ENCODE results near the gene COPS8.

DNA sequence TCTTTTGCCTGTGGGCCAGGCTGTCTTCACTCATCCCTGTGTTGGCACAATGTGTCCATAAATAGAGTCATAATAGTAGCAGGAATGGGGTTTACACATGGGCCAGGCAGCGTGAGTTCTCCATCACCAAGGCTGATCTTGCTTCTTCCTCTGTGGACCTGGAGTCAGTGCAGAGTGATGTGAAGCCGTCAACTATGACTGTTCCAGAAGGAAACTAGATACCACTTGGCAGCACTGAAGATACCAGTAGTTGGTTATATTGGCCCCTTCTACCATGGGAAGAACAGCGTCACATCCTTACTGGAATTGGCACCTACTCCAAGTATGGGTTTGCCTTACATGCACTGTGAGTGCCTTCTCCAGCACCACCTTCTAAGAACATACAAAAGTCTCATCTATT, 30.2 kb downstream of the COPS8 start:
- TF ChIP-seq, protein P1, sequence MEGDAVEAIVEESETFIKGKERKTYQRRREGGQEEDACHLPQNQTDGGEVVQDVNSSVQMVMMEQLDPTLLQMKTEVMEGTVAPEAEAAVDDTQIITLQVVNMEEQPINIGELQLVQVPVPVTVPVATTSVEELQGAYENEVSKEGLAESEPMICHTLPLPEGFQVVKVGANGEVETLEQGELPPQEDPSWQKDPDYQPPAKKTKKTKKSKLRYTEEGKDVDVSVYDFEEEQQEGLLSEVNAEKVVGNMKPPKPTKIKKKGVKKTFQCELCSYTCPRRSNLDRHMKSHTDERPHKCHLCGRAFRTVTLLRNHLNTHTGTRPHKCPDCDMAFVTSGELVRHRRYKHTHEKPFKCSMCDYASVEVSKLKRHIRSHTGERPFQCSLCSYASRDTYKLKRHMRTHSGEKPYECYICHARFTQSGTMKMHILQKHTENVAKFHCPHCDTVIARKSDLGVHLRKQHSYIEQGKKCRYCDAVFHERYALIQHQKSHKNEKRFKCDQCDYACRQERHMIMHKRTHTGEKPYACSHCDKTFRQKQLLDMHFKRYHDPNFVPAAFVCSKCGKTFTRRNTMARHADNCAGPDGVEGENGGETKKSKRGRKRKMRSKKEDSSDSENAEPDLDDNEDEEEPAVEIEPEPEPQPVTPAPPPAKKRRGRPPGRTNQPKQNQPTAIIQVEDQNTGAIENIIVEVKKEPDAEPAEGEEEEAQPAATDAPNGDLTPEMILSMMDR (conservative IDR thresholded peaks at IDR 0.05; ENCODE audit: low read length): no peak
- no peak for TF ChIP-seq EZH2phosphoT487 (IDR thresholded peaks at IDR 0.05; ENCODE audit: borderline replicate concordance)

All from Loucy (cell line).